Peyer's patch (tissue), 4 donors: ENCODE data around the gene CDKL4.

Experiments used
- POLR2A ChIP-seq, 2 donors: fragments of 450-650 bp; IDR thresholded peaks; one replicate each; pipeline ENCODE4 v1.5.1; 2017; ENCODE audit warnings: antibody characterized with exemption in 2 of 2, mild to moderate bottlenecking in 2 of 2, moderate library complexity in 2 of 2
- TF ChIP-seq, protein P1 (sequence below), 6 experiments: fragments of 450-650 bp in 4 of 6; fragments of 200-600 bp in 2 of 6; sonication (generic) in 1 of 6; IDR thresholded peaks; one replicate each; pipeline ENCODE4 v1.5.1; 2017 to 2019; ENCODE audit warnings: antibody characterized with exemption in 6 of 6, mild to moderate bottlenecking in 3 of 6, moderate library complexity in 1 of 6

DNA sequence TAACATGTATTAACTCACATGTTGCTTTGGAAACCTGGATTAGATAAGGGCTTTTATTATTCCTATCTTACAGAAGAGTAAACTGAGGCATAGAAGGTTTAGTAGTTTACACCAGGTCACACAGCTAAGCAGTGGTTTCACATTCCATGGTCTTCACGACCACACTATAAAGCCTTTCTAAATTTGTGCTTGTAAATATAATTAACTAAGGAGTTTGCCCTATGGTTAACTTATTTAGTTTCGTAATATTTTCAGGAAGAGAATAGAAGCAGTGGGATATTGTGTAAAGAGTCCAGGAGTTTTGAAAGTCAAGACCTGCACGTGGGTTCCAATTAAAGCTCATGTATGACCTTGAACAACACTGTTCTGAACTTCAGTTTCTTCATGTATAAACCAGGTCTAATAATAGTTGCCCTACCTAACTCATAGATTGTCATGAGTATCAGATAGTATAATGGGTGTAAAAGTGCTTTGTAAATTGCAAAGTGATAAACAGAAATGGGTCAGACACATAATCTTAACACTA is 103.4 kb downstream of the CDKL4 start:
- TF ChIP-seq, protein P1, sequence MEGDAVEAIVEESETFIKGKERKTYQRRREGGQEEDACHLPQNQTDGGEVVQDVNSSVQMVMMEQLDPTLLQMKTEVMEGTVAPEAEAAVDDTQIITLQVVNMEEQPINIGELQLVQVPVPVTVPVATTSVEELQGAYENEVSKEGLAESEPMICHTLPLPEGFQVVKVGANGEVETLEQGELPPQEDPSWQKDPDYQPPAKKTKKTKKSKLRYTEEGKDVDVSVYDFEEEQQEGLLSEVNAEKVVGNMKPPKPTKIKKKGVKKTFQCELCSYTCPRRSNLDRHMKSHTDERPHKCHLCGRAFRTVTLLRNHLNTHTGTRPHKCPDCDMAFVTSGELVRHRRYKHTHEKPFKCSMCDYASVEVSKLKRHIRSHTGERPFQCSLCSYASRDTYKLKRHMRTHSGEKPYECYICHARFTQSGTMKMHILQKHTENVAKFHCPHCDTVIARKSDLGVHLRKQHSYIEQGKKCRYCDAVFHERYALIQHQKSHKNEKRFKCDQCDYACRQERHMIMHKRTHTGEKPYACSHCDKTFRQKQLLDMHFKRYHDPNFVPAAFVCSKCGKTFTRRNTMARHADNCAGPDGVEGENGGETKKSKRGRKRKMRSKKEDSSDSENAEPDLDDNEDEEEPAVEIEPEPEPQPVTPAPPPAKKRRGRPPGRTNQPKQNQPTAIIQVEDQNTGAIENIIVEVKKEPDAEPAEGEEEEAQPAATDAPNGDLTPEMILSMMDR (IDR thresholded peaks at IDR 0.05), result no peak
- no peak for TF ChIP-seq POLR2A (IDR thresholded peaks at IDR 0.05)
